ENCODE results near the gene ARPC5. TPM values are rescaled to one million over a fixed set of nuclear protein-coding genes. Genes with fewer than 3 reads are reported as not detected.

Gene ARPC5
- total and polyA plus RNA-seq, 10 of the 15 experiments (the other 5 are each of a cell fraction or from before 2014, with no cell fraction given) = 238 to 784 (median 309) TPM

GRCh38 chr1:183653462-183653794, 17.8 kb upstream of the ARPC5 start:
- SMC1A ChIA-PET (ENCODE audit: uncharacterized antibody, unreplicated experiment) = interaction anchor here (1.0 to 6.2 kb wide), 29 partner anchors 12 to 424 kb away, joined by 3 to 331 read pairs (median 7); partner anchors contain the start of genes ARPC5 and NCF2
- no peaks in the 10 kb centered on the region for H3K27me3 ChIP-seq (replicated peaks in 1 of 2; ENCODE audit: control insufficient read depth in 2 of 2, insufficient read depth in 2 of 2, low read length in 1 of 2)
- CTCF ChIA-PET = interaction anchor here (0.6 to 6.5 kb wide), 20 partner anchors 9 to 569 kb away, joined by 3 to 360 read pairs (median 6); partner anchors contain the start of gene ARPC5
- DNase-seq (ENCODE audit: low read depth, low spot score) (no peak), ATAC-seq (no peak), FAIRE-seq (no peak)
- WGBS (ENCODE audit: insufficient coverage, insufficient replicate concordance, low lambda C conversion rate, missing lambda C conversion rate) = 46% methylated on average over 3 of the region's 3 CpGs
- peaks cover 31% of the 10 kb centered on the region for H3K4me1 ChIP-seq (ENCODE audit: control insufficient read depth, insufficient read depth, low read length)
- POLR2A ChIA-PET = interaction anchor here (0.6 to 4.3 kb wide), 10 partner anchors 9 to 819 kb away, joined by 3 to 39 read pairs (median 4); partner anchors contain the start of genes ARPC5 and NCF2
- H3K4me3 ChIP-seq = no peak overlapping the region
- in situ Hi-C loops (cut with MboI) = loop anchor here (5.0 to 10.0 kb wide), 2 partner anchors 259 to 571 kb away; no protein-coding TSS in a partner anchor
- no peak overlapping the region for H3K9ac ChIP-seq (ENCODE audit: control insufficient read depth, insufficient read depth, low read length)
- H4K20me1 ChIP-seq (ENCODE audit: control insufficient read depth, insufficient read depth) = no peaks in the 10 kb centered on the region
- H2AFZ ChIP-seq (ENCODE audit: control insufficient read depth, low read depth, low read length) = peak overlapping the region; percentile 11; the same call in 1 of the 2 replicates
- BruUV-seq (replicated peaks) = no TSS peak
- TF ChIP-seq KAT2A (conservative IDR thresholded peaks at IDR 0.05; ENCODE audit: control insufficient read depth, low read depth, low read length) (no peak), TARDBP (IDR thresholded peaks at IDR 0.05; ENCODE audit: borderline replicate concordance) (no peak), ELK1 (IDR thresholded peaks at IDR 0.05; ENCODE audit: low read depth, low read length) (no peak), YY1 (IDR thresholded peaks at IDR 0.05; ENCODE audit: low read depth, low read length) (no peak), CHD2 (IDR thresholded peaks at IDR 0.05; ENCODE audit: borderline replicate concordance, low read depth, low read length) (no peak), SMAD1 (IDR thresholded peaks at IDR 0.05; ENCODE audit: low read depth, partially characterized antibody) (no peak), GATAD2B (conservative IDR thresholded peaks at IDR 0.05; ENCODE audit: low read depth) (no peak), ZBTB33 (IDR thresholded peaks at IDR 0.05) (no peak), RB1 (IDR thresholded peaks at IDR 0.05; ENCODE audit: borderline replicate concordance) (no peak), ZNF207 (IDR thresholded peaks at IDR 0.05; ENCODE audit: borderline replicate concordance) (no peak), ATF3 (IDR thresholded peaks at IDR 0.05; ENCODE audit: borderline replicate concordance, extremely low read depth, low read depth, low read length) (no peak), ZNF274 (IDR thresholded peaks at IDR 0.05; ENCODE audit: insufficient read depth, insufficient read length) (no peak), FOS (IDR thresholded peaks at IDR 0.05; ENCODE audit: borderline replicate concordance, extremely low read depth, insufficient read length) (no peak), NR2C2 (IDR thresholded peaks at IDR 0.05; ENCODE audit: borderline replicate concordance, control insufficient read depth, insufficient read length, low read depth) (no peak), ZNF687 (IDR thresholded peaks at IDR 0.05) (no peak), CBX5 (IDR thresholded peaks at IDR 0.05; ENCODE audit: low read depth) (no peak), FOXK2 (IDR thresholded peaks at IDR 0.05) (no peak)
- RAD21 ChIA-PET (ENCODE audit: unreplicated experiment) = interaction anchor here (1.3 to 6.2 kb wide), 8 partner anchors 9 to 260 kb away, joined by 3 to 299 read pairs (median 16); no protein-coding TSS in a partner anchor
- H3K4me2 ChIP-seq (ENCODE audit: control insufficient read depth, insufficient read depth) = peak overlapping the region; percentile 60
- intact Hi-C loops (cut with micrococcal nuclease; ENCODE audit: unreplicated experiment) = loop anchor here (5.0 kb wide), 1 partner anchor 404 kb away; no protein-coding TSS in a partner anchor
- no peaks in the 10 kb centered on the region; a peak in 1 of 4 replicates for H3K36me3 ChIP-seq (ENCODE audit: control insufficient read depth in 2 of 2, insufficient read depth in 2 of 2, low read length in 1 of 2)
- H3K79me2 ChIP-seq (ENCODE audit: control insufficient read depth, insufficient read depth, low read length) = peaks cover 2% of the 10 kb centered on the region
- peak overlapping the region; percentile 67; the same call in 1 of the 2 replicates for H3K27ac ChIP-seq (ENCODE audit: control insufficient read depth, insufficient read depth)
- no peaks in the 10 kb centered on the region for H3K9me3 ChIP-seq (replicated peaks; ENCODE audit: control insufficient read depth, insufficient read depth, low read length)

Data from GM12878 (cell line).